RPMI8226 (cell line): ENCODE data around the gene EXTL1.
"Not testable (repeated sequence)": the region's sequence is repeated elsewhere in the genome, so short reads cannot be mapped to it uniquely, and the experiment has no call there.

Experiments
- DNase-seq: peaks from one replicate; pipeline ENCODE4 v3.0.0-alpha.2; 2015

The EXTL1 gene, protein sequence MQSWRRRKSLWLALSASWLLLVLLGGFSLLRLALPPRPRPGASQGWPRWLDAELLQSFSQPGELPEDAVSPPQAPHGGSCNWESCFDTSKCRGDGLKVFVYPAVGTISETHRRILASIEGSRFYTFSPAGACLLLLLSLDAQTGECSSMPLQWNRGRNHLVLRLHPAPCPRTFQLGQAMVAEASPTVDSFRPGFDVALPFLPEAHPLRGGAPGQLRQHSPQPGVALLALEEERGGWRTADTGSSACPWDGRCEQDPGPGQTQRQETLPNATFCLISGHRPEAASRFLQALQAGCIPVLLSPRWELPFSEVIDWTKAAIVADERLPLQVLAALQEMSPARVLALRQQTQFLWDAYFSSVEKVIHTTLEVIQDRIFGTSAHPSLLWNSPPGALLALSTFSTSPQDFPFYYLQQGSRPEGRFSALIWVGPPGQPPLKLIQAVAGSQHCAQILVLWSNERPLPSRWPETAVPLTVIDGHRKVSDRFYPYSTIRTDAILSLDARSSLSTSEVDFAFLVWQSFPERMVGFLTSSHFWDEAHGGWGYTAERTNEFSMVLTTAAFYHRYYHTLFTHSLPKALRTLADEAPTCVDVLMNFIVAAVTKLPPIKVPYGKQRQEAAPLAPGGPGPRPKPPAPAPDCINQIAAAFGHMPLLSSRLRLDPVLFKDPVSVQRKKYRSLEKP

DNA sequence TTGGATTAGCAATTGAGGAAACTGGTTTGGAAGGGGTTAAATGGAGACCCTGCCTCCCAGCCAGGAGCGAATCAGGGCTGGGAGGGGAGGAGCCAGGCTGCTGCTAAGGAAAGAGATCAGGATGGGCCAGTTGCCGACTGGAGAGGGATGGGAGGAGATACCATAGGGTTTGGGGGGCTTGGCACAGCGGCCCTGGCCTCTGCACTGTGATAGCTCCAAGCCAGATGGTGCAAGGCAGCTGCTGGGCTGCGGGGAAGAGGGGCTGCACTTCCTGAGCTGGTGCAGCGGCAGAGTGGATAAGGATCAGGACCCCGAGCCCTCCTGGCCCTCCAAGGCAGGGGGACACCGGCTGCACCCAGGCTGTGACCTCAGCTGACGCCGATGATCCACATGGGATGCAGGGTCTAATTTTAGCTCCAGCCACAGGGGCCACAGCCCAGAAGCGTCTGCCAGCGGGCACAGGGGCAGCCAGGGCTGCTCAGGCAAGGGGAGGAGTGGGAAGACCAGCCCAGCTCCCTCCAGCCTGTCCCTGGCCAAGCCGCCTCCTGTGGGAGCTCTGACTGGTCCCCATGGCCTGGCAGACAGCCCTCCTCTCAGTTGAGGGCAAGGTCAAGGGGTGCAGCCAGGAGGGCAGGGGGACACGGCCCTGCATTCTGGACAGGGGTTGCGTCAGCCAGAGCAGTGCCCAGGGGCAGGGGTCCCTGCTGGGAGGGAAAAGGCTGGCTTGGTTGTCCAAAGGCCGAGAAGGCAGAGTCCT, at the start of gene EXTL1:
TSS of gene EXTL1 (plus strand) at position 129 of the 757 bp plus-strand sequence. CDS start 872 bp downstream, outside the sequence.
- no peak for DNase-seq

DNA sequence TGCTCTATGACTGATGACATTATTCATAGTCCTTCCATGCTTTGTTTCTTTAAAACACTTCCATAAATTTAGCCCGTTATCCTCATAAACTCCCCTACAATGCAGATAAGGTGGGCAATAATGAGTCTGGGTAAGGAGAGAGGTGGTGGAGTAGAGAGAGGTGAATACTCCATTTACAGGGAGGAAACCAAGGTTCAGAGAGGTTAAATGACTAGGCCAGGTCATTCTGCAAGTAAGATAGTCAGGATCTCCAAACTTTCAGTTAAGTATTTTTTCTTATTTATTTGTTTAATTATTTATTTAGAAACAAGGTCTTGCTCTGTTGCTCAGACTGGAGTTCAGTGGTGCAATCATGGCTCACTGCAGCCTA, 49.8 kb upstream of the EXTL1 start:
- DNase-seq: no peak

DNA sequence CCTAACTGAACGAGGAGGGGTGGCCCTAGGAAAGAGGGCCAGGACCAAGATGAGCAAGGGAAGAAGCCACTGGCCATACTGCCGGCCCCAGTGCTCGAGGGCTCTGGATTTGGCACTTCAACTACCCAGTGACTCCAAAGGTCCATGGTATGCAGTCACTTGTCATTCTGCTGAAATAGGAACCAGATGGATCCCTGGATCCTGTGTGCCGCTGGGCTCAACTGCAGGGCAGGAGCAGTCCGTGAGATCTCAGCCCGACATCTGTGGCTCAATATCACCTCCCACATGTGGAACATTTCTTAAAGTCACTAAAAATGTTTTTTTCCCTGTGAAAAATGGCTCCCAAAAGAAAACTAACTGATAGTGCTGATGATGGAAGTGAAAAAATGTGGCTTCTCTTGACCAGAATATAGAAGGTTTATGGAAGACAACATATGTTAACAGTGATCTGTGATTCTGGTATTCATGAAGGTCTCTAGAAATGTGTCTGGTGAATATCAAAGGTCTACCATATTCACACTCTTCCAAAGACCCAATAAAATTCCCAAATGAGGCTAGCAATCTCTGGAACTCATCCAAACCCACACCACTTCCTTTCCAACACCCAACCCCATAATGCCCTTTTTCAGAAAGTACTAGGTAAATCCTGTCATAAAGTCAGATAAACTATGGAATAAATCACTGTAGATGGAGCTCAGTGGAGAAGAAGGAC, 47.8 kb upstream of the EXTL1 start:
- DNase-seq: no peak

DNA sequence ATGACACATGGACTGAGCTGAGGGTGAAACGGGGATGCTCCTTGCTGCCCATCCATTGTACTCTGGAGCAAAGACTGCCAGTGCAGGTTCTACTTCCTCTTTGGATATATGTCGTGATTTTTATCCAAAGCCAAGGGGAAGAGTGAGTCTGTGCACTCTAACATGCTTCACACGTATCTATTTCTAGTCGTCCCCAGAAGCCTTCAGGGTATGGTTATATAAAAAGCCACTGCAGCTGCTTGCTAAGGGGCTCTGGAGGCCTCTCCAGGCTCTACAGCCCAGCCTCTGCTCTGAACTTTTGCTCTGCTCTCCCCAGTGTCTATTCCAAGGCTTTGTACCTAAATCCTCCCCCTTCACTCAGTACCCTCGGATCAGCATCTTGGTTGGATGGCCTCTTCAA, 43.8 kb upstream of the EXTL1 start:
- DNase-seq: no peak

DNA sequence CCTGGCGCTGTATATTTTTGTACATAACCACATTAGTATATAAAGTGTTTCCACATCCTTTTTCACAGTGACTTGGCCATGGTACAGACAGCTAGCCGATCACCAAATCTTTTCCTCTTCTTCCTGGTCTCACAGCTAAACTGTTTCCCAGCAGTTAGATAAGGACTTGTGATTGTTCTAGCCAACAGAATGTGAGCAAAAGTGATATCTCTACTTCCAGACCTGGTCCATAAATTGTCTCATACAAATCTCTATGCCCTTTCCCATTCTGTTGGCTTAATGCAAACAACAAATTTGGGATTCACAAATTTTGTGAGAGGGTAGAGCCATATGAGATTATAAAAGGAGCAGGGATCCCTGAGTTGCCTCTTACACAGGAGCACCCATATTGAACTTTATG, 43.2 kb upstream of the EXTL1 start:
- no peak for DNase-seq

DNA sequence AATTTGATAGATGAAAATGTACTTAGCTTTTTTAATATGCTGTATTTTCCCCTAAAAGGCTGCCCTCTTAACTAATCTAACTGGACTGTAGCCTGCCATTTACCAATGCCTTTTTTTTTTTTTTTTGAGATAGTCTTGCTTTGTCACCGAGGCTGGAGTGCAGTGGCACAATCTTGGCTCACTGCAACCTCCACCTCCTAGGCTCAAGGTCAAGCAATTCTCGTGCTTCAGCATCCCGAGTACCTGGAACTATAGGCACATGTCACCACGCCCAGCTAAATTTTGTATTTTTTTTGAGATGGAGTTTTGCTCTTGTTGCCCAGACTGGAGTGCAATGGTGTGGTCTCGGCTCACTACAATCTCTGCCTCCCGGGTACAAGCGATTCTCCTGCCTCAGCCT, 42.4 kb upstream of the EXTL1 start:
- DNase-seq: no peak

DNA sequence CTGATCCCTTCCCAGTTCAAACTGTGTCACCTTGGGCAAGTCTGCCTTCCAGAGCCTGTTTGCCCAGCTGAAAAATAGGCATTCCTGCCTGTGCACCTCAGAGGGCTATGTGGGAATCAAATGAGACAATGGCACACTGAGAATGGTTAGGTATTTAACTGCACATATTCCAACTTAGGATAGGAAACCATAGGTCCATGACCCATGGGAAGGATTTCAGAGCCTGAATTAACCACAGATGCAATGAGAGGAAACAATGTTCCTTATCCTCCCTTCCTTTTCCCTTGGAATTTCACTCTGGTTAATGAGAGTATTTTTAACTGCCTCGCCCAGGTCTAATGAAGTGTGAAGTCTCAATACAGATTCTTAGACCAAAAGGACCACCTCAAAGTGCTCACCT, 36.4 kb upstream of the EXTL1 start:
- no peak for DNase-seq

DNA sequence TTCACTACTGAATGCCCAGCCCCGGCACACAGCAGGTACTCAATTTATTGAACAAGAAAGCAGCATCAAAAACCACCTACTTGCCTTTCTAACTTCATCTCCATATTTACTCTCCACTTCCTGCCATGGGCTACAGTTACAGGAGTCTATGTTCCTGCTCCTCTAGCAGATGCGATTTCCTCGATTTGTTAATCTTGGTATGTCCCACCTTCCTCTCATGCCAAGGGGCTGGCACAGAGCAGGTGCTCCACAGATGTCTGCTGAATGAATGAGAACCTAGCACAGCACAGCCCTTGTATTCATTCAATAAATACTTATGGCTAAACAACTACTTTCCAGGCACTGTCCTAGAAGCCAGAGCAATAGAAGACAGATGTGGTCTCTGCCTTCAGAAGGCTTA, 35.9 kb upstream of the EXTL1 start:
- DNase-seq: no peak

DNA sequence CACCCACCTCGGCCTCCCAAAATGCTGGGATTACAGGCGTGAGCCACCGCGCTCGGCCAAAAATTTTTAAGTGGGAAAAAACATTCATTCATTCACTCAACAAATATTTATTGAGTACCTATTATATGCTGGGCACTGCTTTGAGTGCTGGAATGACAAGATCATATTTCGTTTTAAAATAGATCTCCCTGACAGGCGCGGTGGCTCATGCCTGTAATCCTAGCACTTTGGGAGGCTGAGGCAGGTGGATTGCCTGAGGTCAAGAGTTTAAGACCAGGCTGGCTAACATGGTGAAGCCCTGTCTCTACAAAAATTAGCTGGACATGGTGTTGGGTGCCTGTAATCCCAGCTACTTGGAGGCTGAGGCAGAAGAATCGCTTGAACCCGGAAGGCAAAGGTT, 34.8 kb upstream of the EXTL1 start:
- DNase-seq: not testable (repeated sequence)

DNA sequence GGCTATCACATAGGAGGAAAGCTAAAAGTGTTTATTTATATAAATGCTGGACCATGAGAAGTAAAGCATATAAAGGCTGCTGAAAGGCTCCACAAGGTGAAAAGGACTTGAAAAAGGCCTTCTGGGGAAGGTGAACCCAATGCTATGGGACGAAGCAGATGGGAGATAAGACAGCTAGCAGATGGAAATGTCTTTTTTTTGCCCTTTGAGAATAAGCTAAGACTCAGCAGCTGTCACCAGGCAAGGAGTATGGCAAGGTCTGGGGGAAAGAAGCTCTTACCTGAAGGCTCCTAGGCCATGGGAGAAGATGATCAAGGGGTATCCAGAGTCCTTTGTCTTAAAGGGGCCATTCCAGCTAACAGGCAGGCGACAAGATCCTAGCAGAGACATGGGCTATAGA, 33.6 kb upstream of the EXTL1 start:
- DNase-seq: no peak

DNA sequence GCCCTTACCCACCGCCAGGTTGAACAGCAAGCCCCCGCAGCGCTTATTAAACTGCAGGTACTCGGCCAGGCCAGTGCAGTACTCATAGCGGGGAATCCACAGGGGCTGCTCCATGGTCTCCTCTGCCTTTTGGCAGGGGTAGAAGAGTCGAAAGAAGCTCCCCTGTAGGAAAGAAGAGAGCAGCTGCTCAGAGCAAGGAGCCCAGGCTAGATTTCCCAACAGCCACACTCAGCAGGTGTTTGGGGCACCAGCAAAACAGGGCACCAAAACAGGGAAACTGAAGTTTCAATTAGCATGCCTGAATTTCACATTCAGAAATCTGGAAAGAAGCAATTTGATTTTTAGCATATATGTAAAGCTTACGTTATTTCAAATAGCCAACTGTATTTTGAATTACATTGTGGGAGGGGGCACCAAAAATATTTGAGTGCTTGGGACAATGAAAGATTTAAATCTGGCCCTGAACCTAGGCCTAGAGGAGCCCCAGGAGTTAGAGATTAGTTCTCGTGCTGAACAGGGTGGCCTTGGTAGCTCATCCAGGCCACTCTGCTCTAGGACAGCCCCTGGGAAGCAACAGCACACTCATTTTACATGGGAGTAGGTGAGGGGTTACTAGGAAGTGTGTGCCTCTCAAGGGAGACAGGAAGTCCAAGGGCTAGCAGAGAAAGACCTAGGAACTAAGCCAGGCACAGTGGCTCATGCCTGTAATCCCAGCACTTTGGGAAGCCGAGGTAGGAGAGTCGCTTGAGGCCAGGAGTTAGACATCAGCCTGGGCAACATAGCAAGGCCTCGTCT, 31.9 kb upstream of the EXTL1 start:
- no peak for DNase-seq

DNA sequence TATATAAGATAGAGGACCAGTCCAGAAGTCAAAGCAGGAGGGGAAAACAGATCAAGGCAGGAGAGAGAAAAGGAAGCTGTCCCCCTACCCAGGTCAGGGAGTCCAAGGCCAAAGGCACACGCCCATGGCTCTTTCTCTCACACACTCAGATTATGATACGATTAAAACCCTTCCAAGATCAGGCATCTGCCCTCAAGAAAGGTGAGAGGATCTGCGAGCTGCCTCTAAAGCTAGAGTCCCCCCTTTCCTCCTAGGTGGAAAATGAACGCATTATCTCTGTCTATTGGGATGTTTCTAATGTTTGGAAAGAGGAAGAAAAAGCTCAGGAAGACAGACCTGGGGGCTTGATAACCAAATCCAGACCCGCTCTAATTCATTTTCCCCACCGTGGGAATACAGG, 31.3 kb upstream of the EXTL1 start:
- no peak for DNase-seq

DNA sequence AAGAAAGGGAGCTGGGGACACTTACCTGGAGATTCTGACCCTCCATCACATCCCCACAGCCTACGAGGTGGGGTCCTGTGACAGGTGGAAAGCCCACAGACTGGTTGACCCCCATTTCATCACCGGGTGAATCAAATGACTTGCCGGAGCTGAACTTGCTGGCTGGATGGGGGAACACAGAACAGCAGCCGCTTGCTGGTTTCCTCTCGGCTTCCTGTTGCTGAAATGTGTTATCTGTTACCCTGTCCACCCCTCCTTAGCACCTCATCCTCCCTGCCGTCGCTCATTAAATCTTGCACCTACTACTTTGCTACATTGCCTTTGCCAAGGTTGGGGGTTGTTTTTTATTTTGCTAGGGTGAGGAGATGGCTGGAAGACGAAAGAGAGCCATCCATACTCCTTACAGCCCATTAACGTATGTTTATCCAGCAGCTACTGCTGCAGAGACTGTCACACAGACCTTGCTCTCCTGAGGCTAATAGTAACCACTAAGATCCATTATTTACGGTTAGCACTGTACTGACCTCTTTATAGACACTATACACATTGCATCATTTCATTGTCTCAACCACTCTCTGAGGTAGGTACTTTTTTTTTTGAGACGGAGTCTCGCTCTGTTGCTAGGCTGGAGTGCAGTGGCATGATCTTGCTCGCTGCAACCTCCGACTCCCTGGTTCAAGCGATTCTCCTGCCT, 30.7 kb upstream of the EXTL1 start:
- DNase-seq: no peak

DNA sequence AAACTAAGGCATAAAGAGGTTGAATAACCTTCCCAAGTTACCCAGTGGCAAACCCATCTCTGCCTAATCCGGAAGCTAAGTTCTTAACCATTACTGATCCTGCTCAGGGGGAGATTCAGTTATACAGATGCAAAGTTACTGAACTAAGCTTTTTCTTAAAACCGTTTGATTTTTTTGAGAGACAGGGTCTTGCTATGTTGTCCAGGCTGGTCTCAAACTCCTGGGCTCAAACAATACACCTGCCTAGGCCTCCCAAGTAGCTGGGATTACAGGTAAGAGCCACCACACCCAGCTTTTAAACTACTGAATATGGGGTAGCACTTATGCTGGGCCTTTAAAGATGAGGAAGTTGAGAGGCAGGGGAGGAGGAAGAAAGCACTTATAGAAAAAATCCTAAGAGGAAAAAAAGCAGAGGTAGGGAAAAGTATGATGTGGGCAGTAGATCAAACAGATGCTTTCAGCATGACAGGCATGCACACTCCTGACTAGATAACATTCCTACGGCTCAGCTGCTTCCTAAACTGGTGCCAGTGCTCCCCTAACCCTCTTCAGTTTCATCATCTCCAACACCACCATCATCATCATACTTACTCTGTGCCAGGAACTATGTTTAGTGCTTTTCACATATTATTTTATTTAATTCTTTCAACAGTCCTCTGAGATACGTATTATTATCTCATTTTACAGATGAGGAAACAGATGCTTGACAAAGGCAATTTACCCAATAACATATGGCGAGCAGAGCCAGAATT, 29.5 kb upstream of the EXTL1 start:
- no peak for DNase-seq

DNA sequence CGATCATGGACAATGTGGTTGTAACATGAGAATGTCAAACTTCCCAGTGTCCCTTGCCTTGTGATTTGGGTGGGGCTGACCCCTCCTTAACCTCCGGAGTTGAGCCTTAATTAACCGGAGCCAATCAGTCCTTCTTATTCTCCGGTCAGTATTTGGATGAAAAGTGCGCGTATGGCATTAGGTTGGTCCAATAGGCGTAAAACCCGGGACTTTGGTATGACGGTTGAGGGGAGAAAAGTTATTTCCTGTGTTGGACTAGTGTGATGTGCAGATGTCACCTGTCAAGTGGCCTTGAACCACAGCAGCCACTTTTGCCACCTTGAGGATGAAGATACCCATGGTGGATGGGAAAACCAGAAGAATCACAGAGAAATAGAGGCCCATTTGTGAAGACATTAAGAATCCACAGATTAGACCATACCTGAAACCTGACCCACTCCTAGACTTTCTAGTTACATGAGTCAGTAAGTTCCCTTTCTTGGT, 28.8 kb upstream of the EXTL1 start:
- no peak for DNase-seq

DNA sequence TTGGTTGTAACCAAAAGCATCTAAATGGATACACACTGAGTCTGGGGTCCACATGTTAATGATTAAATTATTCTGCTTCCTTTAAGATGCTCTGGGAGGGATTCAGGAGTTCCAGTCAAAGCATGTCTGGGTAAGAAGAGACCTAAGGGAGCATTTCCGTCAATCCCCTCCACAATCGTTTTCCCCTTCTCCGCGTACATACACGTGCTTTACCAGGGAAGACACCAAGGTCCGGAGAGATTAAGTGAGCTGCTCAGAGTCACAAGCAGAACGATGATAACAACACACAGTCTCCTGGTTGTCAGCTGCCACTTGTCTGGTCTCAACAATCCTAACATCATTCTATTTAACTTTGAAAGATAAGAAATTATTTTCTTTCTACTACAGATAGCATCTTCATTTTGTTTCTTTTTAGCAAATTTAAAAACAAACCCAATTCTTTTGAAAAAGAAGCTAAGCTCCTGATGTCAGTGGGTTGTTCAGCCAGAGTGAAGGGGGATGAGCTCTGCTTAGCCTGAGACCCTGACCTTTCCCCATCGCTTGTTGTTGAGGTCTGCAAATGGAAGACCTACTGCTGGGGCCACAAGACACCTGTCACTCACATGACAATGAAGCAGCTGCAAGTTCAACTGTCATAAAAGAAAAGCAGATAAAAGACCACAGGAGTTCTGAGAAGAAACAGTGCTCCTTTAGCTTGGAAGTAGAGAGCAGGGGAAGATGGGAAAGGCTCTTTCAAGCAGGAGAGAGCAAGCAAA, 28.2 kb upstream of the EXTL1 start:
- DNase-seq: no peak

DNA sequence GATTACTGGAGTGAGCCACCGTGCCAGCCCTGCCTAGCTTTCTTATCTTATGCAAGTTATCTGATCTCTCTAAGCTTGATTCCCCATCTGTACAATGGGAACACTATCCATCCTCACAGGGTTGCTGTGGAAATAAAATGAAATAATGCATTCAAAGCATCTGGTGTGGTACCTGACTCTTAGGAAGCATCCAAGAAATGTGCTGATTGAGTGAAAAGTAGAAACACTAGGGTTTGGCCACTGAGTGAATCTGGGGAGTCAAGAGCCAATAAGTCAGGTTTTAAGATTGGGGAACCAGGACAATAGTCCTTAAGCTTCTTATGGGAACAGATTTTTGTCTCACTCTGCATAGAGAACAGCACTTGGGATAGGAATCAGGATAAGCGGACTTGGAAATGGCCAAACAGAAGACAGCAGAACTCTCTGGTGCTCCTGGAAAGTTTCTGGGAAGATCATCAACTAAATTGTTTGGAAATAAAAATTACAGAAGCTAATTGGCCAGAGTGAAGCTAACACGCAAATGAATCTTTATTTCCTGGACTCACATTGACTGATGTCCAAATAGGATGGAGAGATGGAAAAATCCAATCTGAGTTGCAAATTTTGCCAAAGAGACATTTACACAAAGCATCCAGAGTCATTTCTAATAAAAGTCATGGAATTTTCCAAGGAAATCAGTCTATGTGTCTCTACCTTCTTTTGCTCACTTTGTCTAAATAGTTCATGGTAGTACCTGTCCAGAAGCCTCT, 27.0 kb upstream of the EXTL1 start:
- no peak for DNase-seq

DNA sequence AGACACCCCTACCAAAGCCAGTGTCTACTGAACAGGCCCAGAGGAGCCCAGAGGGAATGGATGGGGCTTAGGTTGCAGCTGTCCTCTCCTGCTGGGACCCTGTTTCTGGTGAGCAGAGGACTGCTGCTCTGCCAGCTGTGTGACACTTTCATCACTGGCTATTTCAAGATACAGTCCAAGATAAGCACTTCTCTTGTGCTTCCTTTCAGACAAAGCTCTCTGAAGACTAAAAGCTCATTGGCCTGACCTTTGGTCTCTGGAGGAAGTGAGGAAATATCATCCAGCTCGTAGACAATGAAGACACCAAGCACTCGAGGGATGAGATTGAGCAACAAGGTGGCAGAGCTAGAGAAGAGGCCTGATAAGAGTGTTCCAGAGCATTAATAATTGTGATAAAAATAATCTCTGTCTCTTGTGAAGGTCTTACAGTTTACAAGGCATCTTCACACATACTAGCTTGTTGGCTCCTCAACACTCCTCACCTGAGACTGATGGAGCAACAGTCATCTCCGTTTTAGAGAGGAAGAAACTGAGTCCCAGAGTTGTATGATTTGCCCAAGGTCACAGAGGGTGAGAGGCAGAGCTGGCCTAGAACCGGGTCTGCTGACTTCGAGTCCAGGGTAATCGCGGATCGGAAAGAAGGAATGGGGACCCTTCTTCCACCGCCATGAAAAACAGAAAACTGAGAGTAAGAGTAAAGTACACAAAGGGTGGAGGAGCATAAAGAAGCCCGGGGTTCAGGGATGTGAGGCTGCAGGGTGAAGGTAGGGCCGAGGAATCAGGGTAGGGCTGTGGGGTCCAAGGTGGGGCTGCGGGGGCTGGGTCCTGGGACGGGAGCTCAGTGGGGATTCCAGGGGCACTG, 24.4 kb upstream of the EXTL1 start:
- DNase-seq: peak; percentile 23
